ENCODE measurements around the gene NIPSNAP3A.

NIPSNAP3A gene

DNA sequence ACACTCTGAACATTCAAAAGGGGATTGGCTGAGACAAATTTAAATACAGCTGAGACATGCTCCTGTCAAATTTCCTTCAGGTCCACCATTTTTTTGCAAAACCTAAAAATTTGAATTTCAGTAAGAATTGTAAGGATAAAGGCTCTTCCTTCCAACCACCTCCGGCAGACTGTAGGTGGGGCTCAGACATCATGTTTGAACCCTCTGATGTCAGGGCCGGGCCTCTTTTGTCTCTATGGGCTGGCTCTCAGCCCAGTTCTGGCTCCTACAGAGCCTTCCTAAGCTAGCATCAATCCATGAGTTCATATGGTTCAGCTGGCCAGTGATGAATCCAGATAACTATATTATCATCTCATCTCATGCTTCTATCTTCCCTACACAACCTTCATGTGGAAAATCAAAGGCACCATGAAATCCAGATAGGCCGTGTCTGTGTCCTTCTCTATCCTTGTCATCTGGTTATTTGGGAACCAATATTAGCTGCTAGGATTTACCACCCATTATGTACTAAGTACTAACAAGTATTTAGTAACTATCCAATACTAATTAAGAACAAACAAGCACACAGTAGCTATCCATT, 60.6 kb downstream of the NIPSNAP3A start:
- no peak for DNase-seq (ENCODE audit: low spot score)

Measured in hematopoietic multipotent progenitor cell treated with erythropoietin and hydrocortisone succinate and interleukin-3 and kit ligand, for 15 days (in vitro differentiated cells).